GM19240 (cell line): ENCODE measurements around the gene AURKB.
"Not testable (repeated sequence)": the region's sequence is repeated elsewhere in the genome, so short reads cannot be mapped to it uniquely, and the experiment has no call there.

Source experiments
- DNase-seq: peaks from one replicate; pipeline ENCODE4 v3.0.0; 2011; ENCODE audit warnings: low spot score; ENCODE audit not compliant: insufficient read length

AURKB gene

DNA sequence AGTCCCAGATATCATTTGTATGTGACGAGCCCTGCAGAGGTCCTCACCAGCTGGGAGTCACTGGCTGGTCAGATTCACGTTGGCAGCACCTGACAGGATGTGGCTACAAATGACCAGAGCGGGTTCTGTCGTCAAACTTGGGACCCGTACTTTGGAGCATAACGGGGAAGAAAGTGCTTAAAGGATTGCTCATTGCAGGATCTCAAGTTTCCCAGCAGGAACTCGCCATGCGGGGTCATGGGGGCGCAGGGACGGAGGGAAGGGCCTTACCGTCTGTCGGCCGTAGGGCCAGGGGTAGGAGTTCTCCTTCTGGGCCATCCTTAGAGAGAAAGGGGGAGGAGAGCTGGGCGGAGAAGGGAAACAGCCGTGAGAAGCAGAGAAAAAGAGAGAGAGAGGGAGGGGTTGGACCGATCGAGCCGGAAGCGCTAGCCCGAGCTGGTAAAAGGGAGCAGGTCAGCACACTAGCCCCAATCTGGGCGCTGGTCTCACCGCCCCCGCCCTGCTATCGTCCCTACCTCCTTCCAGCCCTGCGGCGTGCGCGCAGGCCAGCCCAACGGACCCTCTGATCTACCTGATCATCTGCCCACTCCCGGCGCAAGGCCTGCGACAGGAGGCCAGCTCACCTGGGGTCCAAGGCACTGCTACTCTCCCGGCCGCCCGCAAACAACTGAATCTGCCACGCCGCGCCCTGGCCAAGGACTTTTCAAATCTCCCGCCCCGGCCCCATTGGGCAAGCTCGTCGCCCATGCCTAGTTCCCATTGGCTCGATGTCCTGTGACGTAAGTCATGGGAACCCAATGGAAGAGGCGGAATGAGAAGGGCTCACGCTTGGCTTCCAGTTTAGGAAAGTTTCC is at the start of gene AURKB:
Gene AURKB (minus strand): TSS at position 669 of the 854 bp plus-strand sequence. CDS start 351 bp downstream, at position 318.
- peak; percentile 99 for DNase-seq

DNA sequence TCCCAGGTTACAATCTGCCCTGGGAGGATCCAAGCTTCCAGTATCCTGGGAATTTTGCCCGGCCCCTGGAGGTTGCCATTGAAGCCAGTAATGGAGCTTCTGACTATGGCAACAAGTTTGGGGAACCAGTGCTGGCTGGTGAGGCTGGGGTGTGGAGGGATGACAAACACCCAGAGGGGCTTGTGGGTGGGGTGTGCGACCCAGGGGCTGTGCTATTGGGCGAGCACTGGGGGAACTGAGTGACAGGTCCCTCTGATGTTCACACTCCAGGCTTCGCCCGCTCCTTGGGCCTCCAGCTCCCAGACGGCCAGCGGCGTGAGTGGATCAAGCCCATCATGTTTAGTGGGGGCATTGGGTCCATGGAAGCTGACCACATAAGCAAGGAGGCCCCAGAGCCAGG is 47.4 kb upstream of the AURKB start:
- no peak for DNase-seq

DNA sequence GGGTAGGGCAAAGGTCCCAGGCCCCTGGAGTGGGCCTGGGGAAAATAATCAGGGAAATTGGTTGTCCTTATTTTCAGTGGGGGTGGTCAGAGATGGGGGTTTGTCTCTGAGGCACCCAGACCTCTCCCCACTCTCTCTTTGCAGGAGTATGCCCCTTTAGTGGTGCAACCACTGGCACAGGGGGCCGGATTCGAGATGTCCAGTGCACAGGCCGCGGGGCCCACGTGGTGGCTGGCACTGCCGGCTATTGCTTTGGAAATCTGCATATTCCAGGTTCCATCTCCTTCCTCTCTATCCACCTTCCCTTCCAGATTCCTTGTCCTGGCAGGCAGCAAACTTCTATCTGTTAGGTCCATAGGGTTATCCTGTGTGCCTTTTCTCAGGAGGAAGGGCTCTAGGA is 46.3 kb upstream of the AURKB start:
- no peak for DNase-seq

DNA sequence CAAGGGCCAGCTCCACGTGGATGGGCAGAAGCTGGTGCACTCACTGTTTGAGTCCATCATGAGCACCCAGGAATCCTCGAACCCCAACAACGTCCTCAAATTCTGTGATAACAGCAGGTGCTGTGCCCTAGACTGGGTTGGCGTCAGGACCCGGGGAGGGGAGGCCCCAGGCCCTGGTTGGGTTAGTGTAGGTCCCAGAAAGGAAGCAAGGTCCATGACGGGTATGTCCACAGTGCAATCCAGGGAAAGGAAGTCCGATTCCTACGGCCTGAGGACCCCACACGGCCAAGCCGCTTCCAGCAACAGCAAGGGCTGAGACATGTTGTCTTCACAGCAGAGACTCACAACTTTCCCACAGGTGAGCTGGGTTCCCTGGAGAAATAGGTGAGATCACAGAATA is 45.9 kb upstream of the AURKB start:
- DNase-seq = no peak

DNA sequence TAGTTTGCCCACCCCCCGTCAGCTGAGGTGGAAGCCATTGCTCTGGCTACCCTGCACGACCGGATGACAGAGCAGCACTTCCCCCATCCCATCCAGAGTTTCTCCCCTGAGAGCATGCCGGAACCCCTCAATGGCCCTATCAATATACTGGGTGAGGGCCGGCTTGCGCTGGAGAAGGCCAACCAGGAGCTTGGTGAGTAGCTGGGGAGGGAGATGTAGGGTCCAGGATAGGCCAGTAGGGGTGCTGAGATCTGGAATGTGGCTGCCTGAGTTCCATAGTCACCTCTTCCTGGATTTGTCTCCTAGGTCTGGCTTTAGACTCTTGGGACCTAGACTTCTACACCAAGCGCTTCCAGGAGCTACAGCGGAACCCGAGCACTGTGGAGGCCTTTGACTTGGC is 45.1 kb upstream of the AURKB start:
- DNase-seq = no peak

DNA sequence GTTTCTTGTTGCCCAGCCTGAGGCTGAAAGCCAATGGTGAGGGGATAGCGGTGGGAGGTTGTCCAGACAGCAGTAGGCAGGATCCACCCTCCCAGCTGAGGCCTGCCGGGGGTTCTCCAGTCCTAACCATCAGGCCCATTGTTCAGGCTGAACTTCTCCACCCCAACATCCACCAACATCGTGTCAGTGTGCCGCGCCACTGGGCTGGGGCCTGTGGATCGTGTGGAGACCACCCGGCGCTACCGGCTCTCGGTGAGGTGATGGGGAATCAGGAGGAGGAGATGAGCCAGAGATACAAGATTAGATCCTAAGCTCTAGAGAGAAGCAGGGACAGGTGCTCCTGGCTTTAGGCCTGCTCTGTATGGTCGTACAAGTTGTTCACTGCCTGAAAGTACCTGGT is 44.5 kb upstream of the AURKB start:
- no peak for DNase-seq

DNA sequence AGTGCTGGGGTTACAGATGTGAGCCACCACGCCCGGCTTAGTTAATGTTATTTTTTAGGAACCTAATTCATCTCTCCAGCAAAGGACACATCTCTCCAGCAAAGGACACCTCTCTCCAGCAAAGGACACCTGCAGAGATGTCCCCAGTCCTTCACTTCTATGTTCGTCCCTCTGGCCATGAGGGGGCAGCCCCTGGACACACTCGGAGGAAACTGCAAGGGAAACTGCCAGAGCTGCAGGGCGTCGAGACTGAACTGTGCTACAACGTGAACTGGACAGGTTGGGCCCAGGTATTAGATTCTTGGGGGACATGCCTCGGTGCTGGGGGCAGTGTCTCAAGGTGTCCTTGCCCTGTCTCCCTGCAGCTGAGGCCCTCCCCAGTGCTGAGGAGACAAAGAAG is 43.4 kb upstream of the AURKB start:
- no peak for DNase-seq

DNA sequence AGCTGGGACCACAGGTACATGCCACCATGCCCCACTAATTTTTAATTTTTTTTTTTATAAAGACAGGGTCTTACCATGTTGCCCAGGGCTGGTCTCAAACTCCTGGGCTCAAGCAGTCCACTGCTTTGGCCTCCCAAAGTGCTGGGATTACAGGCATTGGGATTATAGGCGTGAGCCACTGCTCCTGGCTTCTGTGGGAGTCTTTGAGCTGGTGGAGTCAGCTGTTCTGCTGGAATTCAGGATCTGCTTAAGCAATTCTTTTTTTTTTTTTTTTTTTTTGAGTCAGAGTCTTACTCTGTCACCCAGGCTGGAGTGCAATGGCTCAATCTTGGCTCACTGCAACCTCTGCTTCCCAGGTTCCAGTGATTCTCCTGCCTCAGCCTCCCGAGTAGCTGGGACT is 41.0 kb upstream of the AURKB start:
- DNase-seq = not testable (repeated sequence)

DNA sequence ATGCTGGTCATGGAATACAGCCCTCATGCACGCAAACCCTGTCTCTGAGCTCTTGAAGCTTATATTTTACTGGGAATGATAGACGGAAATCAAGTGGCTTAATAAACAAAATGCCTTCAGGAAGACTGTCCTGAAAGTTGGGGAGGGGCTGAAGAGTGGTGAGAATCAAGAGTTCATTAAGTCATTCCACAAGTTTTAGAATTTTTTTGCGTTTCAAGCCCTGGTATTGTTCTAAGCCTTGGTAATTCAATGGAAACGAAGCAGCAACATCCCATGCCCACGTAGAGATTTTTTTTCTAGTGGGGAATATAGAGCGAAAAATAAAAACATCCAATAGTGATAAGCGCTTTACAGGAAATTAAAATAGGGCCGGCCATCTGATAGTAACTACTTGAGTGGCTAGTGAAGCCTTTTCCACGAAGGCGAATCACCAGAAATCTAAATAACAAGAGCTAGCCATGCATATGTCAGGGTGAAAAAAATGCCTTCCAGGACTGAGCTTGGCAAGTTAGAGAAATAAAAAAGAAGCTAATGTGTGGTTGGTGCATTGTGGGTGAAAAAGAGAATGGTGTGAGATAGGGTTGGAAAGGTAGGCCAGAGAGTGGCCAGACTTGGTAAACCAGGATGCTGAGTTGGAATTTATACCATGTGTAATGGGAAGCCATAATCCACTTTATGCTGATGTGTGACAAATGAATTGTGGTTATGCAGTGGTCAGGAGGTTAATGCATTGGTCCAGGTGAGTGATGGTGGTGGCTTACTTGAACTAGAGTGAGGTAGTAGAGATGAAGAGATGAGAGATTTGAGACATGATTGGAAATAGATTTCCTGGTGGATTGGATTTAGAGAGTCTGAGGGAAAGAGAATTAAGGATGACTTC is 39.5 kb upstream of the AURKB start:
- no peak for DNase-seq

DNA sequence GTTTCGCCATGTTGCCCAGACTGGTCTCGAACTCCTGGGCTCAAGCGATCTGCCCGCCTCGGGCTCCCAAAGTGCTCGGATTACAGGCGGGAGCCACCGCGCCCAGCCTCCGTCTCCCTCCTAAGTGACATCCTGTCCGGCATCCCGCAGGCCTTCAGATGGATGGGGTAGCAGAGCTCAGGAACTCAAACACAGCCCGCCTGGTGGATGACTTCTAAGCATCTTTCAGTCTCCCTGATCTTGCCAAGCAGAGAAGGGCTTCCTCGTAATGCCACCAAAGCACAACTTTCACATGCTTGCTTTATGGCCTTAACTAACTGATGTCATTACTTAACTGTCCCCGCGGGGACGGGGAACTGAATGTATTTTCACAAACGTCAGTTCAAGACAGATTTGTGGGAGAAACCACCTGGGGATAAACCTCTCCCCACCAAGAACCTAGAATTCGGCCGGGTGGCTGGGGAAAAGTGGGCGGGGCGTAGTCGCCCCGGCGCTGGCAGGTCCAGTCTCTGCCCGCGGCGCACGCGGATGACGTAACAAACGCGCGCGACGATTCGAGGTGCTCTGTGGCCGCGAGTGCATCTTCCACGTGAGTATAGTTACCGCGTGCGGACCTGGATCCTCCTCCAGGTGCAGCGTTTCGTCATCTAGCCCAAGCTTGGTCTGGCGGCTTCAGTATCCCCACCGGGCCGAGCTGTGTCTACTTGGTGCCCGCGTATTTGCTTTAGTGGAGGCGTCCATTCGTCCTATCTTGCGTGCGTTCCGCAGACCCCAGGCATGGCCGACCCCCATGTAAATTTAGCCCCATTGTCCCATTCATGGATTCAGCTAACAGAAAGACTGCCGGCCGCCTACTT is 38.6 kb upstream of the AURKB start, which contains the start of gene PFAS:
Gene PFAS (plus strand): TSS at position 539 of the 857 bp plus-strand sequence. CDS start 4,649 bp downstream, outside the sequence.
- peak; percentile 90 for DNase-seq

DNA sequence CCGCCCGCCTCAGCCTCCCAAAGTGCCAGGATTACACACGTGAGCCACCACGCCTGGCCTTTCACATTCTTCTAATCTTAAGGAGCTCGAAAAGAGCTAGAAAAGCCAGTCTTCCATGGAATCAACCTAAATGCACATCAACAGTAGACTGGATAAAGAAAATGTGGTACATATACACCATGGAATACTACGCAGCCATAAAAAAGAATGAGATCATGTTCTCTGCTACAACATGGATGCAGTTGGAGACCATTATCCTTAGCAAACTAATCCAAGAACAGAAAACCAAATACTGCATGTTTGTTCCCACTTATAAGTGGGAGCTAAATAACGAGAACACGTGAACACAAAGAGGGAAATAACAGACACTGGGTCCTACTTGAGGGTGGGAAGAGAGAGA is 34.4 kb upstream of the AURKB start:
- no peak for DNase-seq

DNA sequence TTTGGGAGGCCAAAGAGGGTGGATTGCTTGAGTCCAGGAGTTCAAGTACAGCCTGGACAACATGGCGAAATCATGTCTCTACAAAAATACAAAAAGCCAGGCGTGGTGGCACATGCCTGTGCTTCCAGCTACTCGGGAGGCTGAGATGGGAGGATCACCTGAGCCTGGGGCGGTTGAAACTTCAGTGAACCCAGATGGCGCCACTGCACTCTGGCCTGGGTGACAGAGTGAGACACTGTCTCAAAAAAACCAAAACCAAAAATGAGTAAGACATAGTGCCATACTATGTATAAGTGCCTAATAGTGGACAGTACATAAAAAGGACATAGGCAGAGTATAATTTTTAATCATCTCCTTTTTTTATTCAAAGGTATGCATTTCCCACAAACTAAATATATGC is 33.5 kb upstream of the AURKB start:
- no peak for DNase-seq

DNA sequence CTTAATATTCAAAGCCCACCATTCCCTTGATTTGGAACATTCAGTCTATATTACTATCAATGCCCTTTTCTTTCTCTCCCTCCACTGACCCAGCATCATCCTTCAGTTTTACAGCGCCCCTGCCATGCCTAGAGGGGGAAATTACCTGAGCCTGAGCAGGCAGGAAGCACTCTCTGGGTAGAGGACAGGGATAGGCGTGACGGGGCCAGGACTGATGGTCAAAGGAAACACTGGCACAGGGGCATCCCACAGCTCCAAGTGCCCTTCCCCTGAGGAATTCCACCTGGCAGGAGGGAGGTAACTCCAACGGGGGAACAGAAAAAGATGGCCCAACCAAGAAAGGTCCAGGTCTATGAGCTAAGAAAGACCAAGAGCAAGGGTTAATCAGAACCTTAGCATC is 27.5 kb upstream of the AURKB start:
- DNase-seq = no peak

DNA sequence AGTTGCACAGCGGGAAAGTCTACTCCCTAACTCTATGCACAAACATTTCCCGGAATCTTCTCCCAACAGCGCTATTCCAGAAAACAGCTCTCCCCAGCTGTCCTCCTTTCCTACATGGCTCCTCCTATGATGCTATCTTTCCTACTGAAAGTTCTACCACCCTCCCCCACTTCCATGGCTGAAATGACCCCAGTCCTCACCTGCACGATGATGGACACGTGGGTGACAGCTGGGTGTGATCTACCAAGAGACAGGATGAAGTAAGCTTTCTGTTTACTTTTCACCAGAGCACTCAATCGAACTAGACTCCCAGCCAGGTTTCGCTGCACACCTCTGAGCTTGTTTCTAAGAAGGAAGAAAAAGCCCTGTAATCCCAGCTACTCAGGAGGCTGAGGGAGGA is 26.8 kb upstream of the AURKB start:
- DNase-seq = no peak

DNA sequence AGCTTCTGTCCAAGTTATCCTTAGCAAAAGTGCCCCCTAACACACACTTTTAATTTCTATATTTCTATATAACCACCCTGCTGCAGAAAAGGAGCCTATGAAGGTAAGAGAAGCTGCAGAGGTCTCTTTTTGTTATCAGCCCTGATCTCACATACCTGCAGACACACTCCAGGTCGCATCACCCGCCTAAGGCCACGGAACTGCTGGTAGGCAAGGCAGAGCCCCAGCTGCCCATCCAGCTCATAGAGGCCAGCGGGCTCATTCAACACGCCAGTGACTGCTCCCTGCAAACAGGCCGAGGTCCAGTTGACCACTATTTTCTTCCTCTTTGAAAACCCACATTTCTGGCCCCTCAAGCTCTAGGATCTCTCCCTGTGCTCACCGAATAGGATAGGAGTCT is 25.3 kb upstream of the AURKB start:
- DNase-seq = no peak

DNA sequence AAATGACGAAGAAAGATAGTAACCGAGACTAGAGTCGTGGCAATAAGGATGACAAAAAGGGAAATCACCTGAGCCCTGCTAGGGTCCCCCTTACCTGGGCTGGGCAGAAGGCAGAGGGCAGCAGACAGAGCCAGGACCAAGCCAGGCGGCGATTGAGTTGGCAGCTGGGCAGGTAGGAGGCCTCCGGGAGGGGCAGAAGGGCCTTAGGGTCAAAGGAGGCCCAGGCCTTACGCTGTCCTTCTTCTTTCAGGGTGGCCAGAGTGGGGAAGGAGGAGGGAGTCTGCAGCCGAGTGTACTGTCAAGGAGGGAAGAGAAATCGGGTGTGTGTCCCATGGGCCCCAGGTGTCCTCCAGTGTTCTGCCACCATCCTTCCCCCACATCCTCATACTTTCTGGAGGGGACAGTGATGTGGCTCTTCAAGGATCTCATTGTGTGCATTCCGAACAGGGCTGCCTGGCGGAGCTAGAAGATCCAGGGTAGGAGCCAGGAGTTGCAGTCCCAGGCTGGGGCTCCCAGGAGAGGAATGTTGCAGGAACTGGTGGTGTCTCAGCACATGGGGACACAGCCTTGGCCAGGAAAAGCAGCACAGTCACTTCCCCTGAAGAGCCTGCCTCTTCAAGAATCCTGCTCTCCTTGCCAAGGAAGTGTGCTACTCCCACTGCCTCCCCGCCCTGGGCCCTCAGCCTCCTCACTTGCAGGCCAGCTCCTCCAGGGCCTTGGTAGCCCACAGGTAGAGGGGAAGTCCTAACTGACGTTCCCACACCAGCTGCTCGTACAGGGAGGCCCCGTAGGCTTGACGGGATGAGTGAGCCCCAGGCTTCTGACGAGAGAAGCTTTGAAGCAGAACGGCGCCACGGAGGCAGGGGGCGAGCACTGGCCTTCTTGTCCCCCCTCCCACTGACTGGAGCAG is 24.2 kb upstream of the AURKB start:
- no peak for DNase-seq

DNA sequence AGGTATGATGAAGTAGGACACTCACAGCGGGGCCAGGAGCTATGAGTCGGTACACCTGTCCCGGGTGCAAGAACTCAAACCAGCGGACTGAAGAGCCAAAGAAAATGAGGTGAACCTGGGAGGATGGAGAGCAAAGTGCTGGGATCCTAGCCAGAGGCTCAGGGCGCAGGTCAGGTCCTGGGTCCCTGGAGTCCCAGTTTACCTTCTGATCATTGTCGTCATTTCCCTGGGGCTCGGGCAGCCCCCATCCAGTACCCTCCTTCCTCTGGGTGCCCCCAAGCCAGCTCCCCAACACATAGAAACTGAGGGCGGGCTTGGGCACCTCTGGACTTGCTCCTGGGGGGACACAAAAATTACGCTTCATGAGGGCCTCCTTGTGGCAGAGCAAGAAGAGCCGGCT is 21.3 kb upstream of the AURKB start:
- DNase-seq = no peak

DNA sequence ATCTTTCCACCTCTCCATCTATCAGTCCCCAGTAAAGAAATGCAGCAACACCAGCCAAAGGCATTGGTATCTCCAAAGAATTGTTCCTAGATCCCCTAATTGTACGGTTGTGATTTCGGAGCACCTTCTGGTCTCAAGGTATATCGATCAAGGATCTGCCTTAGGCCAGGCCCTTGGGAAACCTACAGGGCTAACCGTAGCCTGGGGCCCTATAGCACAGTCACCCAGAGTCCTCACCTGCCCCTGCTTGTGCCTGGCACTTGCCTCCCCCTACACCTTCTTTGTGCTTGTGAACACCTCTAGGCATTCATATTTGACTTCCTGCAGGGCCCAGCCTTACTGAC is 16.8 kb upstream of the AURKB start:
- no peak for DNase-seq

DNA sequence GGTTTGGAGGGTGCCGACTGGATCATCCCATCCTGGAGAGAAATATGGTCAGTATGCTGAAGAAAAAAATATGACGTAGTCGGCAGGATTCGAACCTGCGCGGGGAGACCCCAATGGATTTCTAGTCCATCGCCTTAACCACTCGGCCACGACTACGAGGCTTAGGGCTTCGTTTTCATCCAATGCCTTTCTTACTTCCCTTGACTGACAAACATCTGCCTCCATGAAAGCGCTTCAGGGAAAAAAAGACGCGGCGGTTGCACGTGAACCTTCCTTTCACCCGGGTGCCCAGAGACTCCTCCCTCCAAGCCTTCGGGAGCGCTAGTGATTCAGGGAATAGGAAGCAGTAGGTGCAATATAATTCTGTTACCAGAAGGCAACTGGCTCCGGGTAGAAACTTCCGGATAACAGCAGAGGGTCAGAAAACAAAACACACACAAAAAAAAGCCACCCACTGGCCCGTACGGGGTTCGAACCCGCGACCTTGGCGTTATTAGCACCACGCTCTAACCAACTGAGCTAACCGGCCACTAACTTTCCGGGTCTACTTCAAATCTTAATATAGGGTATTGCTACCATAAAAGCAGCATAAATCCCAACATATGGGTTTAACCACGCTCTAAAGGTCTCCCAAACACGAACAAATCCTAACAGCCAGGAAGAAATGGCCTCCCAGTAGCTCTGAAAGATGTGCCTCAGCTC is 16.3 kb upstream of the AURKB start:
- peak; percentile 28 for DNase-seq
